HepG2 (cell line): Measurements from ENCODE around the gene ADAM10. TPM values are rescaled to one million over a fixed set of nuclear protein-coding genes. Genes with fewer than 3 reads are reported as not detected.

Experiments used
- ATAC-seq: fragments of 200-7000 bp; cut with Tn5 transposase; 3 replicates; pipeline ENCODE4 v1.9.1; 2020; ENCODE audit warnings: mild to moderate bottlenecking, moderate library complexity
- BruUV-seq: library from RNA; stranded (reverse); fragments of 400-500 nt; replicated peaks from 2 replicates; lab custom pipeline; 2021; lab: Mats Ljungman, UMichigan
- CTCF ChIA-PET: fragments of 300-600 bp; formaldehyde crosslinking; extraction: SDS; loops from one replicate; lab custom pipeline; 2021; ENCODE audit warnings: low total read pairs, inconsistent platforms, low intra/inter-chr PET ratio; lab: Yijun Ruan, JAX
- POLR2A ChIA-PET: fragments of 350-600 bp; sonication (Branson Sonifier 250); formaldehyde crosslinking; loops from one replicate; lab custom pipeline; 2020; ENCODE audit warnings: antibody characterized with exemption, inconsistent platforms; lab: Yijun Ruan, JAX
- DNase-seq: peaks from one replicate; pipeline ENCODE4 v3.0.0-alpha.2; 2015; ENCODE audit warnings: low spot score
- FAIRE-seq: peaks from 3 replicates; lab custom pipeline; 2011; peaks lifted over from hg19 to GRCh38; lab: Jason Lieb, UNC
- H2AFZ ChIP-seq: one replicate; pipeline ENCODE4 v1.6.1; 2011; ENCODE audit warnings: low read length, inconsistent platforms
- H3K27ac ChIP-seq: fragments of 300-600 bp; 3 replicates; pipeline ENCODE4 v1.8.0; 2011; ENCODE audit warnings: mixed run types, mild to moderate bottlenecking, mixed read lengths, low read length, inconsistent platforms; ENCODE audit not compliant: insufficient read depth; ENCODE audit errors: extremely low read length
- H3K27me3 ChIP-seq, 2 experiments: fragments of 200-600 bp in 1 of 2; 2 replicates in 1 of 2; 3 replicates in 1 of 2; pipeline versions ENCODE4 v1.6.0 to v1.8.0; 2011; ENCODE audit warnings: low read length in 2 of 2, mild to moderate bottlenecking in 2 of 2, moderate library complexity in 2 of 2, inconsistent platforms in 1 of 2; ENCODE audit not compliant: insufficient read depth in 2 of 2, control insufficient read depth in 1 of 2
- H3K36me3 ChIP-seq, 2 experiments: fragments of 200-600 bp in 1 of 2; replicated peaks in 1 of 2; 2 replicates in 1 of 2; 3 replicates in 1 of 2; pipeline versions ENCODE4 v1.5.1 to v1.8.0; 2011; ENCODE audit warnings: low read length in 2 of 2, inconsistent platforms in 1 of 2; ENCODE audit not compliant: insufficient read depth in 2 of 2, control insufficient read depth in 1 of 2
- H3K4me1 ChIP-seq: 2 replicates; pipeline ENCODE4 v1.5.1; 2012; ENCODE audit warnings: low read length, inconsistent platforms; ENCODE audit not compliant: insufficient read depth
- H3K4me2 ChIP-seq: 2 replicates; pipeline ENCODE4 v1.6.0; 2011; ENCODE audit warnings: low read depth, low read length, inconsistent platforms
- H3K4me3 ChIP-seq, 3 experiments: fragments of 200-600 bp in 1 of 3; sonication (generic), shearing (Covaris generic) in 1 of 3; replicated peaks in 1 of 3; 2 replicates each; pipeline ENCODE4 v1.5.1; 2011 to 2016; ENCODE audit warnings: low read length in 3 of 3, inconsistent platforms in 2 of 3, low read depth in 2 of 3, mild to moderate bottlenecking in 2 of 3, control low read depth in 1 of 3, mixed read lengths in 1 of 3; ENCODE audit not compliant: insufficient read depth in 1 of 3
- H3K79me2 ChIP-seq: one replicate; pipeline ENCODE4 v1.6.1; 2011; ENCODE audit warnings: low read length, inconsistent platforms; ENCODE audit not compliant: insufficient read depth
- H3K9ac ChIP-seq: 2 replicates; pipeline ENCODE4 v1.6.0; 2011; ENCODE audit warnings: mild to moderate bottlenecking, low read depth, low read length, inconsistent platforms; ENCODE audit not compliant: insufficient read depth
- H3K9me3 ChIP-seq: 2 replicates; pipeline ENCODE4 v1.5.1; 2012; ENCODE audit warnings: mild to moderate bottlenecking, low read length
- H4K20me1 ChIP-seq: 2 replicates; pipeline ENCODE4 v1.6.0; 2011; ENCODE audit warnings: inconsistent platforms, mild to moderate bottlenecking, low read length, moderate library complexity; ENCODE audit not compliant: insufficient read depth
- ARID2 ChIP-seq: sonication (generic); formaldehyde crosslinking; IDR thresholded peaks from 2 replicates; pipeline ENCODE4 v1.8.1; 2022; ENCODE audit warnings: mild to moderate bottlenecking, missing genetic modification reagents, borderline replicate concordance
- ATAD3A ChIP-seq: sonication (generic); formaldehyde crosslinking; IDR thresholded peaks from 2 replicates; pipeline ENCODE4 v1.4.0; 2020; ENCODE audit warnings: missing genetic modification reagents
- CAMTA2 ChIP-seq: sonication (generic); formaldehyde crosslinking; IDR thresholded peaks from 2 replicates; pipeline ENCODE4 v1.4.0; 2020; ENCODE audit warnings: mild to moderate bottlenecking, missing genetic modification reagents, borderline replicate concordance
- DMAP1 ChIP-seq: IDR thresholded peaks from 2 replicates; pipeline ENCODE4 v1.6.1; 2016
- GLI4 ChIP-seq: sonication (generic); formaldehyde crosslinking; IDR thresholded peaks from 2 replicates; pipeline ENCODE4 v1.5.1; 2020; ENCODE audit warnings: missing genetic modification reagents, mild to moderate bottlenecking, moderate library complexity, borderline replicate concordance
- HDAC6 ChIP-seq: fragments of 200-600 bp; sonication (generic); IDR thresholded peaks from 2 replicates; pipeline ENCODE4 v1.7.0; 2017; ENCODE audit warnings: mild to moderate bottlenecking, antibody characterized with exemption, low read length, low read depth
- HIVEP1 ChIP-seq: sonication (generic); formaldehyde crosslinking; IDR thresholded peaks from 2 replicates; pipeline ENCODE4 v1.4.0; 2020; ENCODE audit warnings: mild to moderate bottlenecking, missing genetic modification reagents
- HNRNPK ChIP-seq: fragments of 200-400 bp; formaldehyde crosslinking; IDR thresholded peaks from 2 replicates; pipeline ENCODE4 v1.6.1; 2018; ENCODE audit warnings: low read length, low read depth, moderate library complexity, mild to moderate bottlenecking; ENCODE audit not compliant: poor library complexity, severe bottlenecking
- SNRNP70 ChIP-seq: fragments of 200-400 bp; formaldehyde crosslinking; IDR thresholded peaks from 2 replicates; pipeline ENCODE4 v1.6.1; 2017; ENCODE audit warnings: mild to moderate bottlenecking, low read depth, low read length, moderate library complexity
- TCF12 ChIP-seq, 2 experiments: fragments of 450-650 bp in 1 of 2; sonication (generic) in 1 of 2; formaldehyde crosslinking in 1 of 2; IDR thresholded peaks; 2 replicates each; pipeline versions ENCODE4 v1.6.1 to v1.8.0; 2017 to 2022; ENCODE audit warnings: antibody characterized with exemption in 1 of 2, mild to moderate bottlenecking in 1 of 2, missing genetic modification reagents in 1 of 2, moderate library complexity in 1 of 2
- ZNF121 ChIP-seq: sonication (generic); formaldehyde crosslinking; IDR thresholded peaks from 2 replicates; pipeline ENCODE4 v1.5.0; 2020; ENCODE audit warnings: mild to moderate bottlenecking, missing genetic modification reagents
- ZNF260 ChIP-seq: sonication (generic); formaldehyde crosslinking; IDR thresholded peaks from 2 replicates; pipeline ENCODE4 v1.4.0; 2020; ENCODE audit warnings: missing genetic modification reagents, low read depth, mild to moderate bottlenecking, borderline replicate concordance
- ZNF44 ChIP-seq: sonication (generic); formaldehyde crosslinking; IDR thresholded peaks from 2 replicates; pipeline ENCODE4 v1.5.1; 2020; ENCODE audit warnings: mild to moderate bottlenecking, missing genetic modification reagents
- ZNF552 ChIP-seq: sonication (generic); formaldehyde crosslinking; IDR thresholded peaks from 2 replicates; pipeline ENCODE4 v1.9.0; 2022; ENCODE audit warnings: missing genetic modification reagents, mild to moderate bottlenecking, borderline replicate concordance
- WGBS: methylation state at CpG from one replicate; pipeline ENCODE4 v1.1.6; 2017; ENCODE audit warnings: low lambda C conversion rate; 5-methylcytosine and 5-hydroxymethylcytosine counted together
- in situ Hi-C: cut with HindIII; loops from 2 replicates; pipeline ENCODE4 v1.10.0; 2017; ENCODE audit warnings: low pct_unique_long_range_greater_than_20kb; ENCODE audit not compliant: extremely low pct_ligation_motif_present
- intact Hi-C: fragments of 100-400 bp; cut with micrococcal nuclease; formaldehyde crosslinking; loops from one replicate; pipeline ENCODE4 v1.10.0; 2022; ENCODE audit not compliant: unreplicated experiment
- polyA plus RNA-seq, 8 experiments: library from polyadenylated mRNA; depleted of rRNA in 3 of 8; stranded (reverse) in 7 of 8; unstranded in 1 of 8; fragments of >200 nt; fragmentation: Illumina TruSeq in 4 of 8; extraction: Trizol in 4 of 8; gene quantifications; 2 replicates each; pipeline versions ENCODE4 v1.2.1 to v1.2.3, GENCODE V29; 2011 to 2016; ENCODE audit warnings: low read depth in 4 of 8, missing spikeins in 1 of 8, mixed read lengths in 1 of 8; ENCODE audit not compliant: insufficient read depth in 1 of 8
- total RNA-seq, 5 experiments: library from RNA; depleted of rRNA; stranded (reverse); fragments of >200 nt; fragmentation: Illumina TruSeq; extraction: Trizol; gene quantifications; 2 replicates each; pipeline ENCODE4 v1.2.3, GENCODE V29; 2016; ENCODE audit warnings: low read depth in 1 of 5
- TF ChIP-seq, protein P1 (sequence below): sonication (generic); formaldehyde crosslinking; IDR thresholded peaks from 2 replicates; pipeline ENCODE4 v1.4.0; 2020; ENCODE audit warnings: mild to moderate bottlenecking, missing genetic modification reagents
- TF ChIP-seq, protein P2 (sequence below): sonication (generic); formaldehyde crosslinking; IDR thresholded peaks from 2 replicates; pipeline ENCODE4 v1.9.0; 2022; ENCODE audit warnings: missing genetic modification reagents, mild to moderate bottlenecking, borderline replicate concordance

ADAM10 gene
- total and polyA plus RNA-seq, 2 of the 13 experiments (the other 11 are each of a cell fraction or from before 2014, with no cell fraction given): 92.7 to 125 TPM

DNA sequence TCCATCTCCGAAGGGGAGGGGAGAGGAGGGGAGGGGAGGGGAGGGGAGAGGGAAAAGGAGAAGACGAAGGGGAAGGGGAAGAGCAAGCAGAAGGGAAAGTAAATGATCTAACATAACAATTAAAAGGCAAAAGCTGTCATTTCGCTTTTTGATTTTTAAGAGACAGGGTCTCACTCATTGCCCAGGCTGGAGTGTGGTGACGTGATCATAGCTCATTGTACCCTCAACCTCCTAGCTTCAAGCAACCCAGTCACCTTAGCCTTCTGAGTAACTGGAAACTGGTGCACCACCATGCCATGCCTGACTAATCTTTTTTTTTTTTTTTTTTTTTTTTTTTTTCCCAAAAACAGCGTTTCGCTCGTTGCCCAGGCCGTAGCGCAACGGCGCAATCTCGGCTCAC is 22.6 kb downstream of the ADAM10 start:
- 98% methylated on average over 12 of the region's 12 CpGs for WGBS
- FAIRE-seq: no peak
- BruUV-seq: no TSS peak

DNA sequence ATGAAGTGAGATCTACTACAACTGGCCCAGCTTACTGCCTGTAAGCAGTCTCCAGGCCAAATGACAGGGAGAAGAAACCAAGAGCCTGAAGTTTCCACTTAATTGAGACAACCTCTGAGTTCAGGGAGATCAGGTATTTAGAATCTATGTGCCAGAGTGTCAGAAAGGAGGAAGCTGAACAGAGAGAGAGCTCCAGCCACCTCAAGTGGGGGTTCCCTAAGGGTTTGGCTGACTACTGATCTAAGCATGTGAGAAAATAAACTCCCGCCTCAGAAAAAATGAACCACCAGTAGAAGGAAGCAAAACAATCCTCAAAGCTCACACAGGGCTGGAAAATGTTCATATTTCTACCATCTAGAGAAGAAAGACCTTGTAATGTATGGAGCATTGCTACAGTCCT is 25.0 kb downstream of the ADAM10 start:
- Histone ChIP-seq H3K79me2 (peaks cover 85% of the 10 kb centered on the region), H3K27me3 (no peaks in the 10 kb centered on the region), H3K4me2 (no peak overlapping the region), H3K9ac (no peak overlapping the region), H2AFZ (no peak overlapping the region), H3K27ac (peak overlapping the region; percentile 22), H3K4me1 (peaks cover 28% of the 10 kb centered on the region), H4K20me1 (peaks cover 11% of the 10 kb centered on the region), H3K4me3 (no peak overlapping the region), H3K9me3 (no peaks in the 10 kb centered on the region), H3K36me3 (no peaks in the 10 kb centered on the region)
- ChIA-PET POLR2A (no interaction called here), CTCF (no interaction called here)
- no peak for DNase-seq
- FAIRE-seq: no peak
- BruUV-seq: no TSS peak
- intact Hi-C loops (no loop called here), in situ Hi-C loops (no loop called here)
- 92% methylated on average over 1 of the region's 1 CpG for WGBS
- no peak for ATAC-seq
- no peak for TF ChIP-seq CAMTA2 (CRISPR knock-in tag)
- no peak for TF ChIP-seq TCF12 (IDR thresholded peaks at IDR 0.05)
- no peak for TF ChIP-seq TCF12 (CRISPR knock-in tag; IDR thresholded peaks at IDR 0.05)
- no peak for TF ChIP-seq SNRNP70
- no peak for TF ChIP-seq ATAD3A (CRISPR knock-in tag)
- no peak for TF ChIP-seq DMAP1 (CRISPR knock-in tag)
- TF ChIP-seq HDAC6: no peak
- no peak for TF ChIP-seq HIVEP1 (CRISPR knock-in tag)
- TF ChIP-seq GLI4: no peak
- TF ChIP-seq, protein P1, sequence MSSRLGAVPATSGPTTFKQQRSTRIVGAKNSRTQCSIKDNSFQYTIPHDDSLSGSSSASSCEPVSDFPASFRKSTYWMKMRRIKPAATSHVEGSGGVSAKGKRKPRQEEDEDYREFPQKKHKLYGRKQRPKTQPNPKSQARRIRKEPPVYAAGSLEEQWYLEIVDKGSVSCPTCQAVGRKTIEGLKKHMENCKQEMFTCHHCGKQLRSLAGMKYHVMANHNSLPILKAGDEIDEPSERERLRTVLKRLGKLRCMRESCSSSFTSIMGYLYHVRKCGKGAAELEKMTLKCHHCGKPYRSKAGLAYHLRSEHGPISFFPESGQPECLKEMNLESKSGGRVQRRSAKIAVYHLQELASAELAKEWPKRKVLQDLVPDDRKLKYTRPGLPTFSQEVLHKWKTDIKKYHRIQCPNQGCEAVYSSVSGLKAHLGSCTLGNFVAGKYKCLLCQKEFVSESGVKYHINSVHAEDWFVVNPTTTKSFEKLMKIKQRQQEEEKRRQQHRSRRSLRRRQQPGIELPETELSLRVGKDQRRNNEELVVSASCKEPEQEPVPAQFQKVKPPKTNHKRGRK: no peak
- TF ChIP-seq, protein P2, sequence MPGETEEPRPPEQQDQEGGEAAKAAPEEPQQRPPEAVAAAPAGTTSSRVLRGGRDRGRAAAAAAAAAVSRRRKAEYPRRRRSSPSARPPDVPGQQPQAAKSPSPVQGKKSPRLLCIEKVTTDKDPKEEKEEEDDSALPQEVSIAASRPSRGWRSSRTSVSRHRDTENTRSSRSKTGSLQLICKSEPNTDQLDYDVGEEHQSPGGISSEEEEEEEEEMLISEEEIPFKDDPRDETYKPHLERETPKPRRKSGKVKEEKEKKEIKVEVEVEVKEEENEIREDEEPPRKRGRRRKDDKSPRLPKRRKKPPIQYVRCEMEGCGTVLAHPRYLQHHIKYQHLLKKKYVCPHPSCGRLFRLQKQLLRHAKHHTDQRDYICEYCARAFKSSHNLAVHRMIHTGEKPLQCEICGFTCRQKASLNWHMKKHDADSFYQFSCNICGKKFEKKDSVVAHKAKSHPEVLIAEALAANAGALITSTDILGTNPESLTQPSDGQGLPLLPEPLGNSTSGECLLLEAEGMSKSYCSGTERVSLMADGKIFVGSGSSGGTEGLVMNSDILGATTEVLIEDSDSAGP (CRISPR knock-in tag): no peak
- no peak for TF ChIP-seq ZNF552 (CRISPR knock-in tag)
- no peak for TF ChIP-seq ZNF260 (CRISPR knock-in tag)
- no peak for TF ChIP-seq ZNF44 (CRISPR knock-in tag)
- no peak for TF ChIP-seq ZNF121 (CRISPR knock-in tag)

More for the DNA sequence above, 22.6 kb downstream of the ADAM10 start:
- ChIA-PET POLR2A (interaction anchor here (0.7 kb wide), 1 partner anchor 8 kb away, joined by 3 read pairs; no protein-coding TSS in a partner anchor), CTCF (no interaction called here)
- H3K79me2 ChIP-seq: peaks cover 92% of the 10 kb centered on the region
- peaks cover 26% of the 10 kb centered on the region for H3K4me1 ChIP-seq
- no peak overlapping the region for H3K9ac ChIP-seq
- no peak overlapping the region for H3K4me3 ChIP-seq
- intact Hi-C loops: no loop called here
- H3K36me3 ChIP-seq: peaks cover 0 to 3% of the 10 kb centered on the region in 2 experiments; a peak in 1 of 5 replicates
- in situ Hi-C loops: no loop called here
- no peak for DNase-seq
- TF ChIP-seq HNRNPK (peak; percentile 90), ARID2 (CRISPR knock-in tag) (no peak)
- no peak overlapping the region for H2AFZ ChIP-seq
- no peaks in the 10 kb centered on the region for H3K27me3 ChIP-seq
- no peaks in the 10 kb centered on the region for H3K9me3 ChIP-seq
- no peak overlapping the region for H3K27ac ChIP-seq
- H4K20me1 ChIP-seq: peaks cover 25% of the 10 kb centered on the region
- H3K4me2 ChIP-seq: no peak overlapping the region
- no peak for ATAC-seq
